IPS-NIHi11 (cell line): ENCODE results near the gene SHCBP1L.
A peak's percentile ranks its signal among the peaks of the same experiment; 100 is the strongest.

Experiments
- DNase-seq: peaks from one replicate; pipeline ENCODE4 v3.0.0; 2012; ENCODE audit warnings: mixed read lengths, low spot score

Gene SHCBP1L

DNA sequence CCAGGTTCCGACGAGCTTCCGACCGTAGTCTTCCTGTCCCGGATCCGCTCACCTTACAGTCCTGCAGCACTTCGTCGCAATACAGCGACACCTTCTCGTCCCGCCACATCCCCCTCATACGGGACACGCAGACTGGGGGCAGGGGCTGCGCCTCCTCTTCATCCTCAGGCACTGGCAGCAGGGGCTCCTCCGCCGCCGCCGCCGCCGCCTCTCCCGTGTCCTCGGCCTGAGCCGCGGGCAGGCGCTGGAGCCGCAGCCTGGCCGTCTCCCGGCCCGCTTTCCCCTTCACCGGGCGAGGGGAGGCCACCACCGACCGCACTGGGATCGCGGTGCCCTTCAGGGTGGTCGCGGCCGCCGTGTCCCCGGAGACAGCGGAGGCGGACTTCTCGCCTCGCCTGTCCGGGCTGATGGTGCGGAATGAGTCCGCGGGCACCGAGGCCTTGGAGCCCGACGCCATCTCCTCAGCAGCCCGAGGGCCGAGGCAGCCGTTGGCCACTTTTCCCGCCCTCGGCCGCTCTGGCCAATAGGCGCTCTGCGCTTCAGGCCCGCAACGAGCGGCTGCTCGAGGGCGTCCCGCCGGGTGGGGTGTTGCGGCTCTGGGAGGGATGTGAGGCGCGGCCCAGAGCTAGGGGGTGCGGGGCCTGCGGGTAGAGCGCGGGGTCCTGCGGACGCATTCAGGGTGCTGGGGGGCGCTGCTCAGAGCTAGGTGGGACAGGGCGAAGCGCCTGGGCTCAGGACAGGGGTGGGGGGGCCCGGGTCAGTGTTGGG lies at the start of gene SHCBP1L:
SHCBP1L (minus strand) TSS at position 490 of the 768 bp plus-strand sequence; CDS start at position 457, 33 bp downstream.
- DNase-seq = peak; percentile 21

DNA sequence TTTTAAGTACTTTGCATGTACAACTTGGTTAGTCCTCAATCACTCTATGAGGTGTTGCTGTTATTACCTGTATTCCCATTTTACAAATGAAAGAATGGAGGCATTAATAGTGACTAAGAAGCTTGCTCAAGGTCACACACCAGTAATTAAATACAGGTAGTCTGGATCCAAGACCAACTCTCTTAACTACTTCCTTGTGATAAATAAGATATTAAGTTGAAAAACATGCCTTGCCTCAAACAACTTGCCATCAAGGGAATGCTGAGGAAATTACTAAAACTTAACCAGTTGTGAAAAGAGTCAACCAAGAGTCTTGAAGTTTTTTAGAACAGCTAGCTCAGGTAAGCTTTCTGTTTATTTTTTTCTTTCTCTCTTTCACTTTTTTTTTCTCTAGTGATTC lies 49.3 kb upstream of the SHCBP1L start:
- DNase-seq = no peak

DNA sequence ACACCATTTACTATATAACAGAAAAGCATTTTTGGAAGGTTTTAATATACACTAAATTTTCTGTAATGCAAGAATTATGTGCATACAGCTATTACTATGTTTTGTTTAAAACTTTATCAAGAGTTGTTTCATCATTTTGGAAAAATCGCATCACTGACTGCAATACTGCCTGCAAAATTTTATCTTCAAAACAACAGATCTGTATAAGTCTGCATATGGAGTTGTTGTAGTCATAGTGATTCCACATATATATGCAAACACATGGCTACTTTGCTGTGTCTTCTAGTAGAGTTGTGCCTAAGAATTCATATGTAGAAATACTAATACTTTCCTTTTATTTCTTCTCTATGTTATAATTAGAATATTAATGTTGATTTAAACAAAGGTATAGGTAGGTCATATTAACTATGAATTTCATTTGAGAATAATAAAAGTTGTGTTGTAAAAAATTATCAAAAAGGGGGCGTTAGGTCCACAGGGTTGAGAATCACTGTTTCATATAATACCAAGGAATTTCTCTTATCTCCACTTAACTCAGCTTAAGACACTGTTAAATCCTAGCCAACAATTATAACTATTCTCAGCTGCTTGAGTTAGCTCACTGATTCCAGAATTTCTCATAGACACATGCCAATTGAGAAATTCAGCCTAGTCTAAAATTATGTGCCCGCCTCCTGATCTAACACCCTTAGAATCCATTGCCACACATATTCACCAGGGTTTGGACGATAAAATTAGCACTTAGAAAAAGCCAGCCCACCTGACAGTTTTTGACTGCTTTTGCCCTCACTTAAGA lies 47.4 kb upstream of the SHCBP1L start:
- no peak for DNase-seq

DNA sequence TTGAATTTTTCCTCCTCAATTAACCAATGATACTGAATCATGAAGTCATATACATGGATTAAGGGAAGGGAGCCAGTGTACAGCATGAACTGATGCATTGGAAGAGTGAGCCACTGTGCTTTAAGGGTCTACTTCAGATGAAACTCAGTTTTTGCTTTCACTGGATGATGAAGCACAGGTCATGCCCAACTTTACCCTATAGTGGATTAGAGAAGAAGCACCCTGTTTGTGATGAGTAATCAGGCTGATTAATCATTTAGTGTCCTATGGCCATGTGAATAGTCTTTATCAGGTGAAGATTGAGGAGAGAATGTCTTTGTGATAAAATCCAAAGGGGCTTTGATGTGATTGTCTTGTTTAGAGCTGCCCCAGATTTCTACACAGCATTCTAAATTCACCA lies 45.5 kb upstream of the SHCBP1L start:
- DNase-seq = no peak

DNA sequence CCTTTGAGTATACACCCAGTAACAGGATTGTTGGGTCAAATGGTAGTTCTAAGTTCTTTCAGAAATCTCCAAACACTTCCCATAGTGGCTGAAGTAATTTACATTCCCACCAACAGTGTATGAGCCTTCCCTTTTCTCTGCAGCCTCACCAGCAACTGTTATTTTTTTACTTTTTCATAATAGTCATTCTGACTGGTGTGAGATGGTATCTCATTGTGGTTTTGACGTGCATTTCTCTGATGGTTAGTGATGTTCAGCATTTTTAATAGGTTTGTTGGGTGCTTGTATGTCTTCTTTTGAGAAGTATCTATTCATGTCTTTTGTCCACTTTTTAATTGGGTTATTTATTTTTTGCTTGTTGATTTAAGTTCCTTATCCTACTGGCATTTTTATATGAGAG lies 43.9 kb upstream of the SHCBP1L start:
- no peak for DNase-seq

DNA sequence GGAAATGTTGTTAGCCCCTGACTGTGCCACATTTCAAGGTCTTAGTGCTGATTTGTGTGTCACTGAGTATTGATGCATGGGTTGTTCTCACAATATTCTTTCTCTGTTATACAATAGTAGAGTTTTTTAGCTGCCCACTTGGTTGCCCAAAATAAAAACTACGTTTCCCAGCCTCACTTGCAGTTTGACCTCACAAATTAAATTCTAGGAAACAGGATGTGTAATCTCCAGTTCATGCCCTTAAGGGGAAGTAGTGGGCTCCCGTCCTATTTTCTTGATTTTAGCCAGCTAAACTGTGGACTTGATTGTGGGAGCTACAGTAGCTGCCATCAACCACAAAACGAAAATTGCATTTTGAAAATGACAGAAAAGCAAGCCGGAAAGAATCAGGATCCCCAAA lies 42.9 kb upstream of the SHCBP1L start:
- no peak for DNase-seq

DNA sequence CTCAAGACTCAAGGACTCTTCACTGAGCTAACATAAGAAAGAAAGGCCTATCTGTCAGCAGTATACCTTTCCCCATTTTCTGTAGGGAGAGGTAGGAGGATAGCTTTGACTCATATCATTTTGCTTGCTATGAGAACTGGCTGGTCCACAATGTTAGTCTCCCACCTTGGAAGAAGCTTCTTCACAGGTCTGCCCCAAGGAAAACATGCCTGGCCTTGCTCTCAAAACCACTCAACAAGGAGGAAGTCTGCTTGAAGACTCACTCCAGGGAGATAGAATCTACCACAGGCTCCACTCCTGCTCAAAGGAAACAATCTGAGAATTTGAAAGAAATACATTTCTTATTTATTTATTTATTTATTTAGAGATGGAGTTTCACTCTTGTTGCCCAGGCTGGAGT lies 40.8 kb upstream of the SHCBP1L start:
- DNase-seq = no peak

DNA sequence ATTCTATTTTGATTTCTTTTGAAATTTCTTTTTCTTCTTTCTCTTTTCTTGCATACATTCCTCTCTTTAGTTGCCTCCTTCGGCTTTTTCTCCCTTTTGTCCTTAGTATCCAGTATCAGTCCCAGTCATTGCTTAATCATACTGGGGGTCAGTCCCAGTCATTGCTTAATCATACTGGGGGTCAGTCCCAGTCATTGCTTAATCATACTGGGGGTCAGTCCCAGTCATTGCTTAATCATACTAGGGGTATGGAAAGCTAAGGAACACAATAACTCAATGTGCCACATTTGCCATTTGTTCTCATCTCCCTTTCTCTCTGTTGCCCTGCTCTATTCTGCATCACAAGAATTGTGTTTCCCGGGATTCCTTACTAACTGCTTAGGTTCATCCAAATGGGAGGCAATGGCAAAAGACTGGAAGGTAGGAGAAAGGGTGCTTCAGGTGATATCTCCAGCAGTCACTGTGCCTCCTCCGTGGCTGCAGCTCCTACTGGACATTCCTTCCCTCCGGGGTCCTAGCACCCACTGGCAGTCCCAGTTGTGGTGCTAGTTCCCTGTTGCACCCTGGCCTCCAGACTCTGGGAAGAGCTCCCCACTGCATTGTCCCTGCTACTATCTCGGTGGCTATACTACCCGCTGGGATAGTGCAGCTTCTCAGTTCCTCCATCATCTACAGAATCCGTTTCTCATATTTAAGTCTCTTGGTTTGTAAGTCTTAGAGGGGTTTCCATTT lies 37.6 kb upstream of the SHCBP1L start:
- no peak for DNase-seq

DNA sequence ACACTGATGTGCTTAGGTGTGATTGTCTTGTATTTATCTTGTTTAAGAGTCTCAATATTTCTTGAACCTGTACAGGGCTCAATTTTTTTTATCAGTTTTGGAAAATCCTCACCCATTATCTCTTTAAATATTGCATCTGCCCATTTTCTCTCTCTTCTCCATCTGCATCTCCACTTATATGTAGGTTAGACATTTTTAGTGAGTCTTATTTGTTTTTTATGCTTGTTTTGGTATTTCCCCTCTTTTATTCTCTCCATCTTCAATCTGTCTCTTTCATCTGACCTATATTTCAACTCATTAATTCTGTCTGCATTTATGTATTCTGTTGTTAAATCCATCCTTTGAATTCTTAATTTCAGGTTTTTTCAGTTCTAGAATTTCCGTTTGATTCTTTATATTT lies 32.9 kb upstream of the SHCBP1L start:
- no peak for DNase-seq

DNA sequence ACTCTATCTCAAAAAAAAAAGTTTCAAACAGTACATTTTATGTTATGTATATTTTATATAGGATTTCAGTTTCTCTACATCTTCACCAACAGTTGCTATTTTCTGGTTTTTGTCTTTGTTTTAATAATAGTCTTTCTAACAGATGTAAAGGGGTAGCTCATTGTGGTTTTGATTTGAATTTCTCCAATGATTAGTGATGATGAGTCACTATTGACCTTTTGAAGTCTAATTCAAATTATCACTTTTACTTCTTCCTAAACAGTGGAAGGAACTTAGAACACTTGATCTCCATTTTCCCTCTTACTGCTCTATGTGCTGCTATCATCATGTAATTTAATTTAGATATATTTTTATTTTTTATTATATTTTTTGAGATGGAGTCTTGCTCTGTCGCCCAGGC lies 31.7 kb upstream of the SHCBP1L start:
- no peak for DNase-seq

DNA sequence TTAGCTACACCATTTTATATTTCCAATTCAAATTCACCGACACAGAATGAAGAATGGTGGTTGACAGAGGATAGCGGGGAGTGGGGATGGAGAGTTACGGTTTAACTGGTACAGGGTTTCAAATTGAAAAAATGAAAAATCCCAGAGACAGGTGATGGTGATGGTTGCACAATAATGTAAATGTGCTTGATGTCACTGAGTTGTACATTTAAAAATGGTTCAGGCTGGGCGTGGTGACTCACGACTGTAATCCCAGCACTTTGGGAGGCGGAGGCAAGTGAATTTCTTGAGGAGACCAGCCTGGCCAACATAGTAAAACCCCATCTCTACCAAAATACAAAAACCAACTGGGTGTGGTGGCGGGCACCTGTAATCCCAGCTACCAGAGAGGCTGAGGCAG lies 31.2 kb upstream of the SHCBP1L start:
- DNase-seq = no peak

DNA sequence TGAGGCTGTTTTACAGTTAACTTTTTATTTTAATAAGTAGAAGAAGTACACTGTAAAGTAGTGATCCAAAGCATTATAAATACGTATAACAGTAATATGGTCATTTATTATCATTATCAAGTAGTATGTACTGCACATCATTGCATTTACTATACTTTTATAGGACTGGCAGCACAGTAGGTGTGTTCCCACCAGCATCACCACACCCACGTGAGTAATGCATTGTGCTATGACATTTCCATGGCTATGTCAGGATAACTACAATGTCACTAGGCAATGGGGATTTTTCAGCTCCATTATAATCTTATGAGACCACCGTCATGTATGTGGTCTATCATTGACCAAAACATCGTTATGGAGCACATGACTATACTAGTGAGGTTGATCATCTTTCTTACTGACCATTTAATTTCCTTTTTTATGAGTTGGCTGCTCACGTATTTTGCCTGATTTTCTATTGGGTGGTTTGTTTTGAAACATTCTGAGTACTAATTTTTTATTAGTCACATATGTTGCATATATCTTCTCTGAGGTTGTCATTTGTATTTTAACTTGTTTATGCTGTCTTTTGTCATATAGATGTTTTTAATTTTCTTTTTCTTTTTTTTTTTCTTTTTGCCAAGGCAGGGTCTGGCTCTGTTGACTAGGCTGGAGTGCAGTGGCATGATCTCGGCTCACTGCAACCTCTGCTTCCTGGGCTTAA lies 25.3 kb upstream of the SHCBP1L start:
- DNase-seq = no peak

DNA sequence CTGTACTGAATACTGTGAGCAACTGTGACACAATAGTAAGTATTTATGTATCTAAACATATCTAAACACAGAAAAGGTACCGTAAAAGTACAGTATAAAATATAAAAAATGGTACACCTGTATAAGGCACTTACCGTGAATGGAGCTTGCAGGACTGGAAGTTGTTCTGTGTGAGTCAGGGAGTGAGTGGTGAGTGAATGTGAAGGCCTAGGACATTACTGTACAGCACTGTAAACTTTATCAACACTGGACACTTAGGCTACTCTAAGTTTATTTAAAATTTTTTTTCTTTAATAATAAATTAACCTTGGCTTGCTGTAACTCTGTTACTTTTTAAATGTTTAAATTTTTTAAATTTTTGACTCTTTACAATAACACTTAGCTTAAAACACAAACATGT lies 24.5 kb upstream of the SHCBP1L start:
- no peak for DNase-seq

DNA sequence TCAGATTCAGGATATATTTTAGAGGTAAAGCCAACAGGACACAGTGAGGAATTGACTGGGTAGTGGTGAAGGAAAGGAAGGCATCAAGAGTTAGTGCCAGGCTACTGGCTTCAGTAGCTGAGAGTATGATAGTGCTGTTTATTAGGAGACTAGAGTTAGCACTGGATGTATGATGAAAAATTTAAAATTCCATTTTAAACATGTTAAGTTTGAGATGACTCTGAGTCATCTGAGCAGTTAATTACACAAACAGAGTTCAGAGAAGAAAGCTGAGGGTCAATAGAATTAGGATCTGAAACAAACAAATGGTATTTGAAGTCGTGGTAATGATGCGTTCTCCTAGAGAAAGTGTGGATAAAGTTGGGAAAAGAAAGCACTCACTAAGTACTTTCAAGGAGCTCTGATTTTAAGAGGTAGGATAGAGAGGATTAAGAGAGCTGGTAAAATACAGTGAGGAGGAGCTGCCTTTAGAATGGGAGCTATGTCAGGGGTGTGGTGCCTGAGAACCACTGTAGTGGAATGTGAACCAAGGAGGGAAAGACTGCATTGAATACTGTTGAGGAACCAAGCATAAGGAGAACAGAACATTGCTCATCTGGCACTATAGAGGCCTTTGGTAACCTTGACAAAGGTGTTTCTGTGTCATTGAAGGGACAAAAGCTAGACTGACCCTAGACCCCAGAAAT lies 21.7 kb upstream of the SHCBP1L start:
- DNase-seq = peak; percentile 20

DNA sequence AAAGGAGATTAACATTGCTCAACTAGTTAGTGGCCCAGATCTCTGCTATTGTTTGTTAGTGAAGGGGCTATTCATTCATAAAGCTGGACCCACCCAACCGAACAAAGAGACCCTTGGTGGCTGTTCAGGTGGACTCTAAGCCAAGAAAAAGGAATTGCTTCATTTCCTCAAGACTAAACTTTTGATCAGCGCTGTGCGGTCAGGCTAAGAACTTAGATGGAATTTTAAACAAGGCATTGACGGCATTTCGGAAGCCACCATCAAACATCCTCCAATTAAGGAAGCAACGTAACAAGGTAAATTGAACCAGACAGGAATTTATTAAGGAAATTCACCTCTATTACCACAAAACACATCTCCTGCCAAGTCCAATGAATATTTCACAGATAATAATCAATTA lies 19.9 kb upstream of the SHCBP1L start:
- no peak for DNase-seq

DNA sequence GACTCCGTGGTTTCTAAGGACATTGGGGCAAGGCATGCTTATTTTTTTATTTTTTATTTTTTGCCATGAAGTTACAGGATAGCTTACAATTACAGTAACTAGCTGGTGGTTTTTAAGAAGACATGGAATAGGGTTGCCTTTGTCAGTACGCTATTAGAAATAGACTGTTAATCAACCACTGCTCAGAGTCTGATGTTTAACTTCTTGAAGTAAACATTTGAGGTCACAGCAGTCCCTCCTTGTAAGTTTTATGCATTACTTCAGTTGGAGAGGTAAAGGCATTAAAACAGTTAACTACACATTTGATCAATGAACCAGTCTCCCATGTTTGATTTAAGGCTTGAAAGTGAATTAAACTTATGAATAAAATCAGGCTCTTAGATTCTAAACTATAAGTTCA lies 19.3 kb upstream of the SHCBP1L start:
- DNase-seq = no peak

DNA sequence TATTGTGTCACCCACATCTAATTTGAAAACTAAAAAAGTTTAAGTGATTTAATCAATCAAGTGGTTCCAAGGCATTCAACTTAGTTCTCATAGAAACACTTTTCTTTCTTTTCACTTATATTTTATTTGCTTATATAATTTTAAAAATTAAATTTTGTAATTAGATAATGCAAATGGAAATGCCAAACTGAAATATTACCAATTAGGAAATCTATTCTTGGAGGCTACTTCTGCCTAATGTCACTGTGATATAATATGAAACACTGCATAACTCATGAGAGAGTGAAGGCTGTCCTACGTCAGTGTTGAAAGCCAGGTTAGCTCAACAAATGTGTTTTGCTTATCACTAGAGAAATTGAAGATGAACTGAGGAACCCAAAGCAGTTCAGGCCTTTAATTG lies 18.3 kb upstream of the SHCBP1L start:
- DNase-seq = no peak

DNA sequence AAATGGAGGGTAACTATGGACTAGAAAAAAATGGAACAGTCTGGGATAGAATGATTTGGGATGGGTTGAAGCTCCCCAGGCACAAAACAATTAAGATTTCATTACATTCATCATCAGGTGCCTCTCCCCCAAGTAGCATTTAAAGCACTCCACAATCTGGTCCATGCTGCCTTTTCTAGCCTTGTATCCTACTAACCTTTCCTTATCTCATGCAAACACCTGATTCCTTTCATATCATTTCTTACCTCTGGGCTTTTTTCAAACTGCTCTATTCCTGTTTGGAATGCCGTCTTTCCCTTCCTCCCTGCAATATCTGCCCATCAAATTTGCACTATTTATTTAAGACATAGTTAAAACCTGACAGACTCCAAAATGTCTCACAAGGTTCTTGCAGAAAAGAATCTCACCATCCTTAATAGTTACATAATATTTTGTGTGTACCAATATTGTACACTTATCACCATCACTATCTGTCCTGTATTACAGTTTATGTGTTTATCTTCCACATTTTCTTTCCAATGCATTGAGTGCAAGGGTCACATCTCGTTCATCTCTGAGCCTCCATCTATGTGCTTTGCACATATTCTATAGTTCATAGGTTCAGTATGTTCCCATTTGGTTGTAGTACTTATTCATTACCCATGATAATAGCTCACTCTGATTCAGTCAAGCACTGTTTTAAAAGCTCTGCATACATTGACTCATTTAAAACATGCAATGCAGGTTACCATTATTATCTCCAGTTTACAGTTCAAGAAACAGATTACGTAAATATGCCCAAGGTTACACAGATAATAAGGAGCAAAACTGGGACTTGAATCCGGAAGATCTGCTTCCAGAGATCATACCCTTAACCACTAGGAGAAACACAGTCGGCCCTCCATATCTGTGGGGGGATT lies 16.1 kb upstream of the SHCBP1L start:
- no peak for DNase-seq

DNA sequence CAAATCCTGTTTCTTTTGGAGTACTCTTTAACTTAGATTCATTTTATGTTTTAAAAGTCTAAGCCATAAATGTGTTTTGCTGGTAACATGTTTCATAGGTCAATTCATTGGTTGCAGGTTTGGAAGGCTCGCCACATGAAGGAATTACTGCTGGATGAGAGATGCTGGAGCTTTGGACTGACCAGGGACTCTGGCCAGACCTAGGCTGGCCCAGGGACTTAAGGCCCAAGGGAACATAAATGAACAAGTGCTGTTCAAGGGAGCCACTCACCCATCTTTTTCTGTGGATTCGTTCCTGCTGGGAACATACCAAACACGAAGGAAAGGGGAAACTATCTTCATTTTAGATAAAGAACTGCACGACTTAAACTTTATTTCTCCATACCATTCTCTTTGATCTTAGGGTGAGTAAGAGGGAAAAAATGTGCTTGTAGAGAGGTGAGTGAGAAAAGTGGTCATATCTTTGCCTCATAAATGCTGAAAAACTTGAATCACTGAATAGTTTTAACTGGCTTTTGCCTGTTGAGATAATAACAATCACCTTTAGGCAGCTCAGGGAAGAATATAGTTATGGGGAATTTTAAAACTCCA lies 15.3 kb upstream of the SHCBP1L start:
- no peak for DNase-seq

DNA sequence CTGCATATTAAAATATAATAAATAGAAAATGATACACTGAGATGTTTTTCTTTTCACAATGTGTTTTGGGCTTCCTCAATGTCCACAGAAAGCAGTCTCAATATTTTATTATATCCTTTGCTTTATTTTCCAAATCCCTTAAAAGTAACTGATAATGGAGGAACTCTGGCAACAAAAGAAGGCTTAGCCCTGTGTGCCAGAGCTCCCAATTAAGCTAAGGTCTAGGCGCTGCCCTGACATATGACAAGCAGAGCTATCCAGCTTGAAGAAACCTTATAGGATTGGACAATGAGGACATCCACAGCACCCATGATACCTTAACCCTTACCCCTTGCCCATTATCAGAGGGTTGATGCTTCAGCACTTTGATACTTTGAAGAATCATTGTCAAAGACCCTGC lies 12.9 kb upstream of the SHCBP1L start:
- no peak for DNase-seq
